DOHH2 (cell line): Measurements from ENCODE around the gene JAK3.

Experiments used
- H3F3A ChIP-seq: fragments of 200-600 bp; sonication (generic), shearing (Covaris generic); 2 replicates; pipeline ENCODE4 v1.6.0; 2016; ENCODE audit warnings: antibody characterized with exemption, mild to moderate bottlenecking; ENCODE audit not compliant: control insufficient read depth, insufficient read depth
- H3K27ac ChIP-seq: fragments of 200-600 bp; sonication (generic); 2 replicates; pipeline ENCODE4 v1.5.1; 2014; ENCODE audit warnings: low read depth, mild to moderate bottlenecking, low read length, moderate library complexity
- H3K27me3 ChIP-seq: fragments of 200-600 bp; sonication (generic); 2 replicates; pipeline ENCODE4 v1.6.1; 2014; ENCODE audit warnings: mild to moderate bottlenecking, low read length, mixed read lengths; ENCODE audit not compliant: control insufficient read depth
- H3K36me3 ChIP-seq: fragments of 200-600 bp; sonication (generic); 2 replicates; pipeline ENCODE4 v1.6.1; 2014; ENCODE audit warnings: mild to moderate bottlenecking, low read length, moderate library complexity, mixed read lengths; ENCODE audit not compliant: control insufficient read depth
- H3K4me1 ChIP-seq: fragments of 200-600 bp; sonication (generic); 2 replicates; pipeline ENCODE4 v1.6.1; 2014; ENCODE audit warnings: mild to moderate bottlenecking, low read length, mixed read lengths; ENCODE audit not compliant: control insufficient read depth
- H3K4me2 ChIP-seq: fragments of 200-600 bp; sonication (generic); 2 replicates; pipeline ENCODE4 v1.6.0; 2014; ENCODE audit warnings: mild to moderate bottlenecking, low read length, moderate library complexity
- H3K4me3 ChIP-seq: fragments of 200-600 bp; sonication (generic); 2 replicates; pipeline ENCODE4 v1.5.1; 2014; ENCODE audit warnings: mild to moderate bottlenecking, low read length, mixed read lengths
- H3K79me2 ChIP-seq: fragments of 200-600 bp; sonication (generic); 2 replicates; pipeline ENCODE4 v1.6.1; 2014; ENCODE audit warnings: mild to moderate bottlenecking, low read length, mixed read lengths; ENCODE audit not compliant: control insufficient read depth
- H3K9me2 ChIP-seq: fragments of 200-600 bp; sonication (generic); replicated peaks from 2 replicates; pipeline ENCODE4 v1.6.1; 2014; ENCODE audit warnings: mild to moderate bottlenecking, low read length, mixed read lengths; ENCODE audit not compliant: control insufficient read depth
- H3K9me3 ChIP-seq: fragments of 200-600 bp; sonication (generic); 2 replicates; pipeline ENCODE4 v1.6.1; 2014; ENCODE audit warnings: antibody characterized with exemption, low read length, mixed read lengths; ENCODE audit not compliant: control insufficient read depth, insufficient read depth
- H4K20me1 ChIP-seq: fragments of 200-600 bp; sonication (generic); 2 replicates; pipeline ENCODE4 v1.6.0; 2014; ENCODE audit warnings: low read depth, mild to moderate bottlenecking, antibody characterized with exemption, low read length, moderate library complexity; ENCODE audit not compliant: control insufficient read depth, insufficient read depth
- EZH2phosphoT487 ChIP-seq: fragments of 200-600 bp; sonication (generic); IDR thresholded peaks from 2 replicates; pipeline ENCODE4 v1.6.1; 2017; ENCODE audit warnings: borderline replicate concordance, mild to moderate bottlenecking, antibody characterized with exemption, low read length, moderate library complexity, mixed read lengths
- TF ChIP-seq, protein P1 (sequence below): fragments of 200-600 bp; sonication (generic); IDR thresholded peaks from one replicate; pipeline ENCODE4 v1.5.1; 2014; ENCODE audit warnings: antibody characterized with exemption, mild to moderate bottlenecking, low read depth, low read length; ENCODE audit not compliant: poor library complexity, severe bottlenecking

JAK3 gene

DNA sequence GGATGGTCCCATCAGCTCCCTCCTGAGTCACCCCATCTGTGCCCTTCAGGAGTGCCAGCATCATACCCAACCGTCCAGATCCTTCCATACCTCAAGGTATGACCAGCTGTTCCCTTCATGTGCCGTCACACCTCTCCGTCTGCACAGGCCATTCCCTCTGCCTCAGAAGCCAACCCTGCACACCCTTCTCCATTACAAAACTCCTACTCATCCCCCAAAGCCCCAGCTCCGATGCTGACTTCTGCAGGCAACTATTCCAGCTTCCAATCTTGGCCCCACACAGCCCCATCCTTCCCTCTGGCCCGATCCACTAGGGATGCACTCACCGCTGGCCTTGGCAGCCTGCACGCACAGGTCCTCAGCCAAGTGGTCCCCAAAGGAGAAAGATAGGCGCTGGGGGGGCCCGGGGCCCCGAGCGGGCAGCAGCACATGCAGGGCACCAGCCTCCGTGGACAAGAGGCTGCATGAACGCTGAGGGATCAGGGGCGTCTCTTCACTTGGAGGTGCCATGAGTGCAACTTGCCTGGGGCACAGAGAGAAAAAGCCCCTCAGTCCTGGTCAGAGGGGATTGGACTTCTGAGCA, 3.8 kb downstream of the JAK3 start:
- H3K36me3 ChIP-seq: no peaks in the 10 kb centered on the region
- H3K9me3 ChIP-seq: no peaks in the 10 kb centered on the region
- peaks cover 6% of the 10 kb centered on the region; the same call in 1 of the 2 replicates for H3F3A ChIP-seq
- H3K79me2 ChIP-seq: no peaks in the 10 kb centered on the region
- H3K4me3 ChIP-seq: no peak overlapping the region
- no peak overlapping the region for H3K27ac ChIP-seq
- no peaks in the 10 kb centered on the region for H4K20me1 ChIP-seq
- TF ChIP-seq EZH2phosphoT487: no peak
- TF ChIP-seq, protein P1, sequence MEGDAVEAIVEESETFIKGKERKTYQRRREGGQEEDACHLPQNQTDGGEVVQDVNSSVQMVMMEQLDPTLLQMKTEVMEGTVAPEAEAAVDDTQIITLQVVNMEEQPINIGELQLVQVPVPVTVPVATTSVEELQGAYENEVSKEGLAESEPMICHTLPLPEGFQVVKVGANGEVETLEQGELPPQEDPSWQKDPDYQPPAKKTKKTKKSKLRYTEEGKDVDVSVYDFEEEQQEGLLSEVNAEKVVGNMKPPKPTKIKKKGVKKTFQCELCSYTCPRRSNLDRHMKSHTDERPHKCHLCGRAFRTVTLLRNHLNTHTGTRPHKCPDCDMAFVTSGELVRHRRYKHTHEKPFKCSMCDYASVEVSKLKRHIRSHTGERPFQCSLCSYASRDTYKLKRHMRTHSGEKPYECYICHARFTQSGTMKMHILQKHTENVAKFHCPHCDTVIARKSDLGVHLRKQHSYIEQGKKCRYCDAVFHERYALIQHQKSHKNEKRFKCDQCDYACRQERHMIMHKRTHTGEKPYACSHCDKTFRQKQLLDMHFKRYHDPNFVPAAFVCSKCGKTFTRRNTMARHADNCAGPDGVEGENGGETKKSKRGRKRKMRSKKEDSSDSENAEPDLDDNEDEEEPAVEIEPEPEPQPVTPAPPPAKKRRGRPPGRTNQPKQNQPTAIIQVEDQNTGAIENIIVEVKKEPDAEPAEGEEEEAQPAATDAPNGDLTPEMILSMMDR: no peak
- no peaks in the 10 kb centered on the region for H3K27me3 ChIP-seq
- H3K9me2 ChIP-seq: no peaks in the 10 kb centered on the region
- H3K4me1 ChIP-seq: peaks cover 16% of the 10 kb centered on the region
- H3K4me2 ChIP-seq: no peak overlapping the region

DNA sequence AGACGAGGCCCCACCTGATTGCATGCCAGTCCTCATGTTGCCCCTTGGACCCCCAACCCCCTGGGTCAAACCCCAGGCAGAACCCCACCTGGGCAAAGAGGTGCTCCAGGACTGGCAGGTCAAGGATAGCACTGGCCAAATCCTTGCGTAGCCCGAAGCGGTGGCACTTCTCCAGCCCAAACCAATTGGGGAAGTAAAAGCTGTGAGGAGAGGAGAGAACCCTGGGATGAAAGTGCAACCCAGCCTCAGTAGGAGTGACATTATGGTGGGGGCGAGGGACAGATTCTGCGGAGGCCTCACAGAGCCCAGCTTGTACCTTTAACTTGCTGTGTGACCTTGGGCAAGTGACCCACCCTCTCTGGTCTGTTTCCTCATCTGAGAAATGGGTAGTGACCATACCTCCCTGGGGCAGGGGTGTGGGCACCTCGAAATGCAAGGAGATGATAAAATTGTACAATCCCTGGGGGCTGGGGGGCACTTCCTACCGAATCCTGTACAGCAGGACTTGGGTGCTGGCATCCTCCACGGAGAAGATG, 4.4 kb downstream of the JAK3 start:
- no peak overlapping the region for H3K27ac ChIP-seq
- no peaks in the 10 kb centered on the region for H3K36me3 ChIP-seq
- no peaks in the 10 kb centered on the region for H3K79me2 ChIP-seq
- H3K4me2 ChIP-seq: no peak overlapping the region
- TF ChIP-seq, protein P1: no peak
- no peak for TF ChIP-seq EZH2phosphoT487
- H3K27me3 ChIP-seq: no peaks in the 10 kb centered on the region
- 0 out of 2 replicates have a peak, but pooled peaks cover 2% of the 10 kb centered on the region for H3F3A ChIP-seq
- no peak overlapping the region for H3K4me3 ChIP-seq
- H4K20me1 ChIP-seq: no peaks in the 10 kb centered on the region
- no peaks in the 10 kb centered on the region for H3K9me3 ChIP-seq
- H3K4me1 ChIP-seq: peaks cover 15% of the 10 kb centered on the region
- H3K9me2 ChIP-seq: no peaks in the 10 kb centered on the region

DNA sequence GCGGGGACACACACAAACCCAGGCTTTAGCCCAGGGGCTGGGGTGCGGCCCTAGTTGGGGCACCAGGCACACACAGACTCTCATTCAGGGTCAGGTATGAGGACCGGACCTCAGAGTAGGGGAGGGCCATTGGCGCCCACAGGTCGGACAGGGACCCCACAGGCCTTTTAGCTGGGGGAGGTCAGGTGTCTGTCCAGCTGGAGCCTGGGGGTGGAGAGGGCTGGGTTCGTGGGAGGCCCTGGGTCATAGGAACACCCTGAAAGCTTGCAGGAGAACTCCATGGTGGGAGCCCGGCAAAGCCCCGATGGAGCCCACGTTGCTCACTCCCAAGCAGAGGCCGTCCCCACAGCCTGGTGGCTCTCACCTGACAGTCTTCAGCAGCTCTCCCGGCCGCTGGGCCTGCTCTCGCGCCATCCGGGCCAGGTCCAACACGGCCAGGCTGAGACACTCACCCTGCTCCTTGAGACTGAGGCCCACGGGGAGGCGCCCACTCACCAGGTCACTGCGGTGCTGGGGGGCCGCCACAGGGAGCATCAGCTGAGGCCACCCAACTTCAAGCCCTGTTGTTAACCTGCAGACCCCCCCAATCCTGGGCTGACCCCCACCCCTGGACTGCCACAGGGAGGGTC, 5.0 kb downstream of the JAK3 start:
- Histone ChIP-seq H3K4me2 (no peak overlapping the region), H3K4me1 (peaks cover 9% of the 10 kb centered on the region), H3K9me3 (no peaks in the 10 kb centered on the region), H3K9me2 (no peaks in the 10 kb centered on the region), H3K79me2 (no peaks in the 10 kb centered on the region), H3K27me3 (no peaks in the 10 kb centered on the region), H4K20me1 (no peaks in the 10 kb centered on the region), H3F3A (0 out of 2 replicates have a peak, but pooled peaks cover 2% of the 10 kb centered on the region), H3K27ac (no peak overlapping the region), H3K36me3 (no peaks in the 10 kb centered on the region), H3K4me3 (no peak overlapping the region)
- no peak for TF ChIP-seq EZH2phosphoT487
